Naive thymus-derived CD4-positive, alpha-beta T cell (primary cell): ENCODE results near the gene PPY. TPM values are rescaled to one million over a fixed set of nuclear protein-coding genes. Genes with fewer than 3 reads are reported as not detected.

Experiments used
- ATAC-seq: fragments of 150-1000 bp; cut with Tn5 transposase; 2 replicates; pipeline ENCODE4 v1.10.0; 2021; ENCODE audit warnings: mild to moderate bottlenecking, moderate library complexity
- CTCF ChIA-PET: fragments of 350-600 bp; sonication (Branson Sonifier 250); formaldehyde crosslinking; loops from one replicate; lab custom pipeline; 2021; ENCODE audit warnings: antibody characterized with exemption; lab: Charles Lee
- POLR2A ChIA-PET: fragments of 350-600 bp; sonication (Branson Sonifier 250); formaldehyde crosslinking; loops from one replicate; lab custom pipeline; 2021; ENCODE audit warnings: antibody characterized with exemption, inconsistent platforms; lab: Charles Lee
- DNase-seq, 9 donors: peaks; one replicate each; pipeline versions ENCODE4 v3.0.0 to v3.0.0-alpha.2; 2020 to 2022; ENCODE audit warnings: mixed read lengths in 1 of 9
- H3K27ac ChIP-seq: one replicate; pipeline ENCODE4 v1.7.0; 2013; ENCODE audit warnings: mild to moderate bottlenecking, low read depth, low read length, moderate library complexity
- H3K27me3 ChIP-seq, 2 donors: one replicate each; pipeline ENCODE4 v1.7.0; 2013; ENCODE audit warnings: low read length in 2 of 2, mild to moderate bottlenecking in 2 of 2, moderate library complexity in 2 of 2; ENCODE audit not compliant: control insufficient read depth in 2 of 2, insufficient read depth in 2 of 2
- H3K36me3 ChIP-seq, 3 experiments: 1 replicate in 2 of 3; 2 replicates in 1 of 3; pipeline ENCODE4 v1.7.0; 2013; ENCODE audit warnings: low read length in 3 of 3, mild to moderate bottlenecking in 3 of 3, moderate library complexity in 1 of 3; ENCODE audit not compliant: insufficient read depth in 3 of 3, control insufficient read depth in 2 of 3
- H3K4me1 ChIP-seq, 2 donors: one replicate each; pipeline ENCODE4 v1.7.0; 2013; ENCODE audit warnings: low read length in 2 of 2, mild to moderate bottlenecking in 2 of 2, moderate library complexity in 1 of 2; ENCODE audit not compliant: control insufficient read depth in 2 of 2, insufficient read depth in 2 of 2
- H3K4me3 ChIP-seq: 2 replicates; pipeline ENCODE4 v1.7.0; 2013; ENCODE audit warnings: mild to moderate bottlenecking, low read length
- H3K9me3 ChIP-seq, 3 experiments: 1 replicate in 2 of 3; 2 replicates in 1 of 3; pipeline ENCODE4 v1.7.0; 2013; ENCODE audit warnings: low read length in 3 of 3; ENCODE audit not compliant: control insufficient read depth in 2 of 3
- H3K27ac Mint-ChIP-seq, 9 donors: one replicate each; pipeline ENCODE4 v1.8.0; 2020 to 2022; ENCODE audit warnings: mixed read lengths in 9 of 9, mild to moderate bottlenecking in 8 of 9, moderate library complexity in 5 of 9, inconsistent platforms in 2 of 9
- H3K27me3 Mint-ChIP-seq, 5 donors: one replicate each; pipeline ENCODE4 v1.8.0; 2021 to 2022; ENCODE audit warnings: mixed read lengths in 5 of 5, mild to moderate bottlenecking in 1 of 5
- H3K36me3 Mint-ChIP-seq, 5 donors: one replicate each; pipeline ENCODE4 v1.8.0; 2020 to 2022; ENCODE audit warnings: mixed read lengths in 5 of 5, mild to moderate bottlenecking in 3 of 5, inconsistent platforms in 1 of 5
- H3K4me1 Mint-ChIP-seq, 7 donors: one replicate each; pipeline ENCODE4 v1.8.0; 2020 to 2022; ENCODE audit warnings: mixed read lengths in 7 of 7, mild to moderate bottlenecking in 3 of 7, inconsistent platforms in 1 of 7
- H3K4me3 Mint-ChIP-seq, 10 donors: one replicate each; pipeline ENCODE4 v1.8.0; 2020 to 2022; ENCODE audit warnings: mild to moderate bottlenecking in 10 of 10, mixed read lengths in 10 of 10, moderate library complexity in 6 of 10, inconsistent platforms in 2 of 10
- H3K9me3 Mint-ChIP-seq, 11 donors: one replicate each; pipeline ENCODE4 v1.8.0; 2020 to 2022; ENCODE audit warnings: mixed read lengths in 11 of 11, mild to moderate bottlenecking in 4 of 11, inconsistent platforms in 1 of 11, moderate library complexity in 1 of 11
- intact Hi-C, 2 donors: fragments of 100-400 bp; cut with micrococcal nuclease; formaldehyde crosslinking; loops; one replicate each; pipeline ENCODE4 v1.15.1; 2023
- polyA plus RNA-seq, 2 donors: library from polyadenylated mRNA; unstranded; fragments of 300-500 nt; fragmentation: Illumina TruSeq; gene quantifications; one replicate each; pipeline ENCODE4 v1.2.3, GENCODE V29; 2021
- total RNA-seq, 6 experiments: library from RNA in 5 of 6; stranded (reverse) in 5 of 6; gene quantifications; 1 replicate in 5 of 6; 2 replicates in 1 of 6; pipeline ENCODE4 v1.2.3 and lab custom pipeline; 2021 to 2026

PPY gene
- total and polyA plus RNA-seq, 7 experiments from 2014 or later: not detected

DNA sequence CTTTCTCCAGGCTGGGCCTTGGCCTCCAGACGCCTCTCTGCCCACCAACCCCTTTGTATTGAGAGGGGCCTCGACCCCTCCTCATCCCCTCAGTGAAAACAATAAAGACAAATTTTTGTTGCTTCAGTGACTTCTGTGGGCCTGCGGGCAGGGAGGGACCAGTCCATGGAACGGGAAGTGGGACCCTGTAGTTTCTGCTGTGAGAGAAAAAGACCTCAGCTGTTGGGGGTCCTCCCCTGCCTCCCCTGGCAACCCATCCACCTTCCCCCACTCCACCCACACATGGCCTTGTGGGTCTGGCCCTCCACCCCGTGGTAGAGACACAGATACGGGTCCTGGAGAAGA lies 3.5 kb downstream of the PPY start:
- intact Hi-C loops: loop anchor here in 1 of 2 donors (1.0 kb wide), 1 partner anchor 22 kb away; no protein-coding TSS in a partner anchor
- no peaks in the 10 kb centered on the region for H3K9me3 Mint-ChIP-seq
- H3K4me3 Mint-ChIP-seq: peak overlapping the region in 8 of 10 donors; percentile 45 to 82 (median 67)

DNA sequence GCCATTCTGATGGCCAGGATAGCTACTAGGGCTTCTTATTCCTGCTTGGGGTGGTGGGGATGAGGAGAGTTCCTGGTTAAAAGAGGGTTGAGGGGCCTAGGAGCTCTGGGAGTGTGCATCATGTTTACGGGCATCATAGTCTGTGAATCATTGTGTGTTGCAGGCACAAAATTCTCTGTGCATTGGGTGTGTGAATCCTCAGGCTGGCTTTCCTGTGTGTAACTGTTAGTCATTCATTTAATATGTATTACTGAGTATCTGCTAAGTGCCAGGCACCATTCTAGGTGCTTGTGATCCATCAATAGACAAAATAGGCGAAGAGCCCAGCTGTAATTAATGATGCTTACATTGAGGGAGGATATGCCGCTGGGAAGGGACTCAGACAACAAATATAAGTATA lies 5.8 kb downstream of the PPY start:
- Histone ChIP-seq H3K4me3 (no peak overlapping the region), H3K27me3 (no peaks in the 10 kb centered on the region), H3K9me3 (no peaks in the 10 kb centered on the region), H3K27ac (no peak overlapping the region), H3K4me1 (peaks cover 0 to 3% of the 10 kb centered on the region in 2 donors), H3K36me3 (no peaks in the 10 kb centered on the region)
- ChIA-PET CTCF (interaction anchor here (0.7 to 1.4 kb wide), 2 partner anchors 28 to 48 kb away, joined by 3 read pairs; no protein-coding TSS in a partner anchor), POLR2A (no interaction called here)
- DNase-seq (no peak), ATAC-seq (no peak)
- intact Hi-C loops: no loop called here
- H3K27me3 Mint-ChIP-seq: peaks cover 0 to 22% (median 0%) of the 10 kb centered on the region in 5 donors
- peaks cover 0 to 22% (median 12%) of the 10 kb centered on the region in 7 donors for H3K4me1 Mint-ChIP-seq
- no peaks in the 10 kb centered on the region for H3K36me3 Mint-ChIP-seq
- H3K9me3 Mint-ChIP-seq: no peaks in the 10 kb centered on the region
- no peak overlapping the region for H3K27ac Mint-ChIP-seq
- H3K4me3 Mint-ChIP-seq: peak overlapping the region in 6 of 10 donors; percentile 0 to 80 (median 41)

More for the DNA sequence above, 3.5 kb downstream of the PPY start:
- no peaks in the 10 kb centered on the region for H3K36me3 Mint-ChIP-seq
- H3K36me3 ChIP-seq: no peaks in the 10 kb centered on the region
- no peak for DNase-seq
- no peak overlapping the region for H3K27ac ChIP-seq
- no peaks in the 10 kb centered on the region for H3K27me3 ChIP-seq
- H3K27ac Mint-ChIP-seq: peak overlapping the region in 2 of 9 donors; percentile 21 to 38
- peaks cover 0 to 22% (median 10%) of the 10 kb centered on the region in 7 donors for H3K4me1 Mint-ChIP-seq
- ChIA-PET CTCF (interaction anchor here (1.9 kb wide), 1 partner anchor 61 kb away, joined by 8 read pairs; no protein-coding TSS in a partner anchor), POLR2A (interaction anchor here (1.2 to 2.4 kb wide), 2 partner anchors 13 to 34 kb away, joined by 3 to 8 read pairs; no protein-coding TSS in a partner anchor)
- H3K4me1 ChIP-seq: peaks cover 0 to 3% of the 10 kb centered on the region in 2 donors
- peaks cover 0 to 22% (median 0%) of the 10 kb centered on the region in 5 donors for H3K27me3 Mint-ChIP-seq
- no peak overlapping the region for H3K4me3 ChIP-seq
- H3K9me3 ChIP-seq: no peaks in the 10 kb centered on the region
- no peak for ATAC-seq

DNA sequence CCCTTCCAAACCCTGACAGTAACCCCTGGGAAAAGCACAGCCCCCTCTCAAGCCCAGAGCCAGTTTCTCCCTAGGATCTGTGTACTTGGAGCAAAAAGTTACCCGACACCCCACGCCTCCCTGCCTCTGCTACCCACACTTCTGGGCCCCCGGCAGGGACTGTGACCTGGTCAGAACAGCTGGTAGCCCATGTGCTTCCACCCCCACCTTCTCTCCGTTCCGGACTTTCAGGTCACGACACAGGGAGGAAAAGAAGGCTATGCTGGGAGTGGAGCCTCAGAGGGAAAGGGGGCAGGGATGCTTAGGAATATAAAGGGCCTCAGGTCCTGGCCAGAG lies 6.4 kb downstream of the PPY start:
- CTCF ChIA-PET: interaction anchor here (0.7 to 1.4 kb wide), 2 partner anchors 27 to 47 kb away, joined by 3 read pairs; no protein-coding TSS in a partner anchor
- intact Hi-C loops: no loop called here
- Histone ChIP-seq H3K27ac (no peak overlapping the region), H3K4me1 (peaks cover 0 to 3% of the 10 kb centered on the region in 2 donors), H3K9me3 (no peaks in the 10 kb centered on the region), H3K36me3 (no peaks in the 10 kb centered on the region), H3K4me3 (no peak overlapping the region), H3K27me3 (no peaks in the 10 kb centered on the region)
- H3K36me3 Mint-ChIP-seq: no peaks in the 10 kb centered on the region
- no peak for DNase-seq
- peaks cover 0 to 22% (median 12%) of the 10 kb centered on the region in 7 donors for H3K4me1 Mint-ChIP-seq
- no peak overlapping the region for H3K4me3 Mint-ChIP-seq
- H3K9me3 Mint-ChIP-seq: no peaks in the 10 kb centered on the region
- H3K27ac Mint-ChIP-seq: no peak overlapping the region
- POLR2A ChIA-PET: no interaction called here
- peaks cover 0 to 22% (median 0%) of the 10 kb centered on the region in 5 donors for H3K27me3 Mint-ChIP-seq
- ATAC-seq: no peak

DNA sequence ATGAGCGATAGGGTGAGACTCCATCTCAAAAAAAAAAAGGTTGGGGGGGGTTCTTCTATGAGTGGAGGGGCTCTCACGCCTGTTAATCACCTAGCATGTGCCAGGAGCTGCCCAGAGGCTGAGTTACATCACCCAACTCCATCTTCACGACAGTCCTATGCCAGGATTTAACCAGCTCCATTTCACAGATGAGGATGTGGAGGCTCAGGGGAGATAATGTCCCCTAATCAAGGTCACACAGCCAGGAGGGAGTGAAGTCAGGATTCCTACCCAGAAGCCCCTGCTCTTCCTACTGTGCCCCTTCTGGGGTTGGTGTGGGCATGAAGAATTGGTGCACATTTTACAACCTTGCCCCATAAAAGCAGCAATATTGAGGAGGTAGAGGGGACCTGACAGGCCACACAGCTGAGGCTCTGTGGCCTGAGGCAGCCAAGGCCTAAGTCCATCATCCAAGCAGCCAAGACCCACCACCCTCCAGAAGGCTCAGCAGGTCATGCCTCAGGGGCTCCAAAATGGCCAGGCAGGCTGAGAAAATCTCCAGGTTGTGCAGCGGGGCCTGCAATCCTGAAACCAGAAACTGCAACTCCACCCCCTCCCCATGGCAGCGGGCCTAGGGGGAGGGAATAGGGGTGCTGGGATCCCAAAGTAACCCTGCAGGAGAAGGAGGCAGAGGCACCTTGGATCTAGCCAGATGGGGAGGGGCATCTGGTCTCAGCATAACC lies 6.9 kb downstream of the PPY start:
- Mint-ChIP-seq H3K4me1 (peaks cover 0 to 22% (median 12%) of the 10 kb centered on the region in 7 donors), H3K4me3 (no peak overlapping the region), H3K36me3 (no peaks in the 10 kb centered on the region), H3K27ac (no peak overlapping the region), H3K9me3 (no peaks in the 10 kb centered on the region), H3K27me3 (peaks cover 0 to 19% (median 0%) of the 10 kb centered on the region in 5 donors)
- ATAC-seq: no peak
- H3K9me3 ChIP-seq: no peaks in the 10 kb centered on the region
- intact Hi-C loops: no loop called here
- H3K4me1 ChIP-seq: peaks cover 0 to 3% of the 10 kb centered on the region in 2 donors
- no peak overlapping the region for H3K4me3 ChIP-seq
- ChIA-PET POLR2A (no interaction called here), CTCF (interaction anchor here (0.7 kb wide), 1 partner anchor 18 kb away, joined by 3 read pairs; no protein-coding TSS in a partner anchor)
- H3K27ac ChIP-seq: no peak overlapping the region
- no peaks in the 10 kb centered on the region for H3K27me3 ChIP-seq
- DNase-seq: no peak
- no peaks in the 10 kb centered on the region for H3K36me3 ChIP-seq

DNA sequence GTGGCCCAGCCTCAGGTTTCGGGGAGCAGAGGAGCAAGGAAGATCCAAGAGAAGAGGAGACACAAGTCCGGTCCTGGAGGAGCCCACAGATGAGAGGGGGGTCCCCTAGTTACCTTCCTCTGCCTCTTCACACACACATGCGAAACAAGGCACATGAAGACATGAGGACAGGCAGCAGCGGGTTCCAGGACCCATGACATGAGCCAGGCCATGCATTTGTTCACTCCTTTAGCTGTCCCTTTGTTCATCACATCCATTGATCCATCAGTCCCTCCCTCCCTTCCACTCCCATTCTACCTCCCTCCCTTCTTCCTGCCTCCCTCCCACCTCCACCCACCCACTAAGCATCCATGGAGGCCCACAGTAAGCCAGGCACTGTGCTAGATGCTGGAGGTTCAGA lies 9.4 kb downstream of the PPY start:
- Mint-ChIP-seq H3K4me3 (no peak overlapping the region), H3K27me3 (peaks cover 0 to 11% (median 0%) of the 10 kb centered on the region in 5 donors), H3K27ac (no peak overlapping the region), H3K36me3 (no peaks in the 10 kb centered on the region), H3K9me3 (no peaks in the 10 kb centered on the region), H3K4me1 (peaks cover 6 to 22% (median 18%) of the 10 kb centered on the region in 7 donors)
- H3K36me3 ChIP-seq: no peaks in the 10 kb centered on the region
- H3K27me3 ChIP-seq: no peaks in the 10 kb centered on the region
- H3K9me3 ChIP-seq: no peaks in the 10 kb centered on the region
- DNase-seq (no peak), ATAC-seq (no peak)
- CTCF ChIA-PET: interaction anchor here (1.3 kb wide), 1 partner anchor 11 kb away, joined by 5 read pairs; no protein-coding TSS in a partner anchor
- peaks cover 5 to 8% of the 10 kb centered on the region in 2 donors for H3K4me1 ChIP-seq
- no peak overlapping the region for H3K27ac ChIP-seq
- intact Hi-C loops: no loop called here
- POLR2A ChIA-PET: no interaction called here
- H3K4me3 ChIP-seq: no peak overlapping the region

DNA sequence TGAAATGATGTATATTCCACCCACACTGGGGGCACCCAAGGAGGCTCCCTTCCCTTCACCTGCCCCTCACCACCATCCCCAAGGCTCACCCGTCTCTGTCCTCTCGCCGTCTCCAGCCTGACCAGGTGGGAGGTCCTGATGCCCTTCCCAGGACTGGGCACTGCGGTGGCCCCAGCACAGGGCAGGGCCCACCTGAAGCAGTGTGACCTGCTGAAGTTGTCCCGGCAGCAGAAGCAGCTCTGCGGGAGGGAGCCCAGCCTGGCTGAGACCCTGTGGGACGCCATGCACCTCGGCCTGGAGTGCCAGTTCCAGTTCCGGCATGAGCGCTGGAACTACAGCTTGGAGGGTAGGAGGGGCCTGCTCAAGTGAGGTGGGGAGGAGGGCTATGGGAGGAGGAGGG lies 9.9 kb downstream of the PPY start:
- no peaks in the 10 kb centered on the region for H3K36me3 ChIP-seq
- peaks cover 0 to 11% (median 0%) of the 10 kb centered on the region in 5 donors for H3K27me3 Mint-ChIP-seq
- H3K4me3 Mint-ChIP-seq: no peak overlapping the region
- ChIA-PET CTCF (no interaction called here), POLR2A (no interaction called here)
- no peak for DNase-seq
- H3K27ac ChIP-seq: no peak overlapping the region
- peaks cover 5 to 13% of the 10 kb centered on the region in 2 donors for H3K4me1 ChIP-seq
- no peak overlapping the region for H3K27ac Mint-ChIP-seq
- H3K4me1 Mint-ChIP-seq: peaks cover 6 to 24% (median 19%) of the 10 kb centered on the region in 7 donors
- H3K4me3 ChIP-seq: no peak overlapping the region
- H3K9me3 Mint-ChIP-seq: no peaks in the 10 kb centered on the region
- intact Hi-C loops: no loop called here
- no peaks in the 10 kb centered on the region for H3K27me3 ChIP-seq
- no peak for ATAC-seq
- no peaks in the 10 kb centered on the region for H3K36me3 Mint-ChIP-seq
- H3K9me3 ChIP-seq: no peaks in the 10 kb centered on the region
